ENCODE results near the gene RNF212B. TPM values are rescaled to one million over a fixed set of nuclear protein-coding genes. Genes with fewer than 3 reads are reported as not detected.

RNF212B gene
- total and polyA plus RNA-seq, 2 of the 13 experiments (the other 11 are each of a cell fraction or from before 2014, with no cell fraction given): 0.05 TPM; not detected in 1

DNA sequence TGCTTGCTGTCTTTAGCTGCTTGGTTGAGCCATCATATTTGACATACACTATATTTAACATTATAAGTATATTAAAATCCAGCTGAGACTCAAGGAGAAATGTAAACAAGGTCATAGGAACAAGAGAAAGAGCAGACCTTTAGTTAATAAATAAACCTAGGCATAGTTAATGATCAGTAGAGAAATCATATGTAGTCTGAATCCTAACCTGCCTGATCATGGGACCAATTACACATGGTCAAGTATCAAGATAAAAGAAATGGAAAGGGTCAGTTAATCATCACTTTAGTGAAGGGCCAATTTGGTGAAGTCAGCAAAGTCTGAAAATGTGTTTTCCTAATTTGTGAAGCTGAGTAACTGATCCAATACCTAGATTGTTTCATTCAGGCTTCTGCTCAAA, 7.5 kb downstream of the RNF212B start (continued):
- TF ChIP-seq SOX13 (IDR thresholded peaks at IDR 0.05) (no peak), SOX13 (CRISPR knock-in tag; conservative IDR thresholded peaks at IDR 0.05 in 1 of 2, IDR thresholded peaks at IDR 0.05 in 1 of 2) (peak in 1 of 2 experiments; percentile 11; a peak in 1 of 4 replicates), FOXA1 (IDR thresholded peaks at IDR 0.05) (no peak), FOXA1 (CRISPR knock-in tag; IDR thresholded peaks at IDR 0.05) (peak; percentile 62; the same call in 1 of the 2 replicates), PRPF4 (IDR thresholded peaks at IDR 0.05; ENCODE audit: low read depth, low read length, poor library complexity, severe bottlenecking) (no peak), ZFP36L2 (CRISPR knock-in tag; IDR thresholded peaks at IDR 0.05) (no peak), PREB (CRISPR knock-in tag; IDR thresholded peaks at IDR 0.05) (no peak), KAT8 (CRISPR knock-in tag; IDR thresholded peaks at IDR 0.05) (no peak), HNF1A (IDR thresholded peaks at IDR 0.05; ENCODE audit: low read depth) (peak; percentile 86), HNF1A (CRISPR knock-in tag; IDR thresholded peaks at IDR 0.05; ENCODE audit: borderline replicate concordance) (no peak; the same call in 1 of the 2 replicates), LBX2 (CRISPR knock-in tag; IDR thresholded peaks at IDR 0.05; ENCODE audit: borderline replicate concordance) (no peak)
- TF ChIP-seq, protein P1, sequence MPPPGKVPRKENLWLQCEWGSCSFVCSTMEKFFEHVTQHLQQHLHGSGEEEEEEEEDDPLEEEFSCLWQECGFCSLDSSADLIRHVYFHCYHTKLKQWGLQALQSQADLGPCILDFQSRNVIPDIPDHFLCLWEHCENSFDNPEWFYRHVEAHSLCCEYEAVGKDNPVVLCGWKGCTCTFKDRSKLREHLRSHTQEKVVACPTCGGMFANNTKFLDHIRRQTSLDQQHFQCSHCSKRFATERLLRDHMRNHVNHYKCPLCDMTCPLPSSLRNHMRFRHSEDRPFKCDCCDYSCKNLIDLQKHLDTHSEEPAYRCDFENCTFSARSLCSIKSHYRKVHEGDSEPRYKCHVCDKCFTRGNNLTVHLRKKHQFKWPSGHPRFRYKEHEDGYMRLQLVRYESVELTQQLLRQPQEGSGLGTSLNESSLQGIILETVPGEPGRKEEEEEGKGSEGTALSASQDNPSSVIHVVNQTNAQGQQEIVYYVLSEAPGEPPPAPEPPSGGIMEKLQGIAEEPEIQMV (CRISPR knock-in tag; IDR thresholded peaks at IDR 0.05; ENCODE audit: low read depth): no peak
- TF ChIP-seq, protein P2, sequence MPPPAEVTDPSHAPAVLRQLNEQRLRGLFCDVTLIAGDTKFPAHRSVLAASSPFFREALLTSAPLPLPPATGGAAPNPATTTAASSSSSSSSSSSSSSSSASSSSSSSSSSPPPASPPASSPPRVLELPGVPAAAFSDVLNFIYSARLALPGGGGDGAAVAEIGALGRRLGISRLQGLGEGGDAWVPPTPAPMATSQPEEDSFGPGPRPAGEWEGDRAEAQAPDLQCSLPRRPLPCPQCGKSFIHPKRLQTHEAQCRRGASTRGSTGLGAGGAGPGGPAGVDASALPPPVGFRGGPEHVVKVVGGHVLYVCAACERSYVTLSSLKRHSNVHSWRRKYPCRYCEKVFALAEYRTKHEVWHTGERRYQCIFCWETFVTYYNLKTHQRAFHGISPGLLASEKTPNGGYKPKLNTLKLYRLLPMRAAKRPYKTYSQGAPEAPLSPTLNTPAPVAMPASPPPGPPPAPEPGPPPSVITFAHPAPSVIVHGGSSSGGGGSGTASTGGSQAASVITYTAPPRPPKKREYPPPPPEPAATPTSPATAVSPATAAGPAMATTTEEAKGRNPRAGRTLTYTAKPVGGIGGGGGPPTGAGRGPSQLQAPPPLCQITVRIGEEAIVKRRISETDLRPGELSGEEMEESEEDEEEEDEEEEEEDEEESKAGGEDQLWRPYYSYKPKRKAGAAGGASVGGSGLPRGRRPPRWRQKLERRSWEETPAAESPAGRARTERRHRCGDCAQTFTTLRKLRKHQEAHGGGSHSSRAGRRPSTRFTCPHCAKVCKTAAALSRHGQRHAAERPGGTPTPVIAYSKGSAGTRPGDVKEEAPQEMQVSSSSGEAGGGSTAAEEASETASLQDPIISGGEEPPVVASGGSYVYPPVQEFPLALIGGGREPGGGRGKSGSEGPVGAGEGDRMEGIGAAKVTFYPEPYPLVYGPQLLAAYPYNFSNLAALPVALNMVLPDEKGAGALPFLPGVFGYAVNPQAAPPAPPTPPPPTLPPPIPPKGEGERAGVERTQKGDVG (CRISPR knock-in tag; IDR thresholded peaks at IDR 0.05; ENCODE audit: borderline replicate concordance): no peak

All from HepG2 (cell line).